GM15510 (cell line): ENCODE measurements around the gene NPAS3.

Experiments used
- POLR2A ChIP-seq: IDR thresholded peaks from 3 replicates; pipeline ENCODE4 v1.6.1; 2011; ENCODE audit warnings: borderline replicate concordance; ENCODE audit not compliant: insufficient read length; ENCODE audit errors: extremely low read depth

NPAS3 gene

GRCh38 chr14:33726685-33727084 is 788.0 kb downstream of the NPAS3 start:
- no peak for TF ChIP-seq POLR2A

- TF ChIP-seq POLR2A, result no peak
Observed at GRCh38 chr14:33727606-33728005, 788.9 kb downstream of the NPAS3 start.

- TF ChIP-seq POLR2A, result no peak
Observed at GRCh38 chr14:33728010-33728498, 789.4 kb downstream of the NPAS3 start.

- no peak for TF ChIP-seq POLR2A
Observed at GRCh38 chr14:33730156-33730555, 791.5 kb downstream of the NPAS3 start.

GRCh38 chr14:33732175-33732574 is 793.5 kb downstream of the NPAS3 start:
- TF ChIP-seq POLR2A, result no peak

GRCh38 chr14:33733310-33733709 is 794.6 kb downstream of the NPAS3 start:
- TF ChIP-seq POLR2A, result no peak

- TF ChIP-seq POLR2A, result no peak
Observed at GRCh38 chr14:33733721-33734120, 795.0 kb downstream of the NPAS3 start.

GRCh38 chr14:33734387-33734786 is 795.7 kb downstream of the NPAS3 start:
- no peak for TF ChIP-seq POLR2A

GRCh38 chr14:33736299-33736825 is 797.7 kb downstream of the NPAS3 start:
- TF ChIP-seq POLR2A, result no peak

- no peak for TF ChIP-seq POLR2A
Observed at GRCh38 chr14:33736979-33737378, 798.3 kb downstream of the NPAS3 start.

GRCh38 chr14:33737446-33737845 is 798.8 kb downstream of the NPAS3 start:
- TF ChIP-seq POLR2A, result no peak

GRCh38 chr14:33738029-33738428 is 799.4 kb downstream of the NPAS3 start:
- no peak for TF ChIP-seq POLR2A

- no peak for TF ChIP-seq POLR2A
Observed at GRCh38 chr14:33738491-33738890, 799.8 kb downstream of the NPAS3 start.

- TF ChIP-seq POLR2A, result no peak
Observed at GRCh38 chr14:33740531-33740930, 801.9 kb downstream of the NPAS3 start.

- no peak for TF ChIP-seq POLR2A
Observed at GRCh38 chr14:33742166-33742565, 803.5 kb downstream of the NPAS3 start.

- no peak for TF ChIP-seq POLR2A
Observed at GRCh38 chr14:33745163-33745562, 806.5 kb downstream of the NPAS3 start.

- TF ChIP-seq POLR2A, result no peak
Observed at GRCh38 chr14:33747749-33748148, 809.1 kb downstream of the NPAS3 start.
